IPS-NIHi7 (cell line): ENCODE results near the gene ZNF628.
A peak's percentile ranks its signal among the peaks of the same experiment; 100 is the strongest.
"Not testable (repeated sequence)": the region's sequence is repeated elsewhere in the genome, so short reads cannot be mapped to it uniquely, and the experiment has no call there.

ENCODE experiments used
- DNase-seq: peaks from one replicate; pipeline ENCODE4 v3.0.0; 2012; ENCODE audit warnings: mixed read lengths; ENCODE audit errors: extremely low spot score

Gene ZNF628

DNA sequence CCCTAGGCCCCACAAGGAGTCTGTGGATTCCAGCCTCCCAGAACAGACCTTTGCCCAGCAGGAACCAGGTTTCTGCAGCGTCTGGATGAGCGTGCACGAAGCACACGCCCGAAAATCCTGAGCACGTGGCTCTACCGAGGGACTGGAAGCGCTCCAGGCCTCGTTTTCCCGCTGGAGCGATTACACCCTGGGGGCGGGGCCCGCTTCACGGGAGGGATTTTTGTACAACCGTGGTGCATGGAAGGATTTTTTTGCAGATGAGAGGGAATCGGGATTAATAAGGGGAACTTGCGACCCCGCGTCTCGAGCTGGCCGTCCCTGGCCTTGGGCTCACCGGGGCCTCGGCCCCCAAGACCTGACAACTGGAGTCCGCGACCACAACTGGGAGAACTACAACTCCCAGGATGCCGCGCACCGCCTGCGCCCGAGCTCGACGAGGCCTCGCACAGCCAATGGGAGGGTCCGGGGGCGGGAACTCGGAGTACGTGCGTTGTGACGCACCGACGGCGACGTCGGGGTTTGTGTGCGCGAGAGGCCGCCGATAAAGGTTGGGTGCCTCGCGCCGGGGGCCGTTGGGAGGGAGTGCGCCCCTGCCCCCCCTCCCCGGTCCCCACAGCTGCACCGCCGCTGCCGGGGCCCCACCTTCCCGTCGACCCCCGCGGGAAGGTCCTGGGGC is at the start of gene ZNF628:
Gene ZNF628, plus strand, starts transcription at position 518 of the 676 bp plus-strand sequence. CDS start 3,294 bp downstream, outside the sequence.
- peak; percentile 95 for DNase-seq

DNA sequence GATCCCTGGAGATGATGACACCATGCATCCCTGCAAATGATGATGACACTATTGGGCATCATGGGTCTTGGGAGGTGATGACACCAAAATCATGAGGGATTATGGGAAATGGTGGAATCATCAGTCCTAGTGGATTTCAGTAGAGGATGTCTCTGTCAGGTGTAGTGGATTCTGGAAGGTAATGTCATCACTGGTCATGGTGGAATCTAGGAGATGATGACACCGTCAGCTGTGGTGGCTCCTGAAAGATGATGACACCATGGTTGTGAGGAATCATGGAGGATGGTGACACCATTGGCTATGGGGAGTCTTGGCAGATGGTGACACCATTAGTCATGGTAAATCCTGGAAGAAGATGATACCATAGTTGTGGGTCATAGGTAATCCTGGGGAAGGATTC is 45.2 kb upstream of the ZNF628 start:
- no peak for DNase-seq

DNA sequence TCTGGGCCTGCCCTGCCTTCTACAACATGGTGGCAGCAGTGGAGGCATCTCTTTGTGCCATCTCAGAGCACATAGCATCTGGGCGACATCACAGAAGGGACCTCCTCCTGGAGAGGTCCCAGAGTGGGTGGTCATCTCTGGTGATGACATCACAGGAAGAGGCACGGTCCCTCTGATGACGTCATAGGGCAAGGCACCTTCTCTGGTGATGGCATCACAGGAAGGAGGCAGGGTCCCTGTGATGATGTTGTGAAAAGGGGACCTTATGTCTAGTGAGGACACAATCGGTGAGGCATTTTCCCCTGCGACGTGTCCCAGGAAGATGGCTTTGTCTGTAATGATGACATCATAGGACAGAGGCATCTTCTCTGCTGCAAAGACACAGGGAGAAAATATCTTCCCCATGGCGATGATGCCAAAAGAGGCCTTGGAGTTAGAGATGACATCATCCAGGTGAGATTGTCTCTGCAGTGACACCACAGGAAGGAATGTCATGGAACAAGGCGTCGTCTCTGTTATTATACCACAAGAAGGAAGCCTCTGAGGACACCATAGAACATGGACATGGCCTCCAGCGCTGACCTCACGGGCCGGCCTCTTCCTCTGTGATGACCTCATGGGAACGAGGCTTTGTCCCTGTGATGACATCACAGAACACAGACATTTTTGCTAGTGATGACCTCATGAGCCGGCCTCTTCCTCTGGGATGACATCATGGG is 44.0 kb upstream of the ZNF628 start:
- no peak for DNase-seq

DNA sequence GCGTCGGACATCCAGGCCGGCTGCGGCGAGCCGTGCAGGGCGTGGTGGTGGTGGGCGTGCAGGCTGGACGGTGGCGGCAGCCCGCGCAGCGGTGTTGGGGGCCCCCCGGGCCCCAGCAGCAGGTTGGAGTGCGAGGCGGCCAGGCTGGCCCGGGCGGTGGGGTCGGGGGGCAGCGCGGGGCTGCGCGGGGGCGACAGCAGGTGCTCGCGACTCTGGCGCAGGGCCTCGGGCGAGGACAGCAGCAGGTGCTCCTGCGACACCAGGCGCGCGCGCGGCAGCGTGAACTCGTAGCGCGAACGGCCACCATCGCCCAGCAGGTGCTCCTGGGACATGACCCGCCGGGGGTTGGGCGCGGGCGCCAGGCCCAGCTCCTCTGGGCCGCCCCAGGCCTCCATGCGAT is 43.1 kb upstream of the ZNF628 start:
- DNase-seq: no peak

DNA sequence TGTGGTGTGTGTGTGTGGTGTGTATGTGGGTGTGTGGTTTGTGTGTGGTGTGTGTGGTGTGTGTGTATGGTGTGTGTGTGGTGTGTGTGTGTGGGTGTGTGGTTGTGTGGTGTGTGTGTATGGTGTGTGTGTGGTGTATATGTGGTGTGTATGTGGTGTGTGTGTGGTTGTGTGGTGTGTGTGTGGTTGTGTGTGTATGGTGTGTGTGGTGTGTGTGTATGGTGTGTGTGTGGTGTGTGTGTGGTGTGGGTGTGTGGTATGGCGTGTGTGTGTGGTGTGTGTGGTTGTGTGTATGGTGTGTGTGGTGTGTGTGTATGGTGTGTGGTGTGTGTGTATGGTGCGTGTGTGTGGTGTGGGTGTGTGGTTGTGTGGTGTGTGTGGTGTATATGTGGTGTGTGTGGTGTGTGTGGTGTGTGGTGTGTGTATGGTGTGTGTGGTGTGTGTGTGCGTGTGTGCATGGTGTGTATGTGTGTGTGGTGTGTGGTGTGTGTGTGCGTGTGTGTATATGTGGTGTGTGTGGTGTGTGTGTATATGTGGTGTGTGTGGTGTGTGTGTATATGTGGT is 42.0 kb upstream of the ZNF628 start:
- DNase-seq: no peak

DNA sequence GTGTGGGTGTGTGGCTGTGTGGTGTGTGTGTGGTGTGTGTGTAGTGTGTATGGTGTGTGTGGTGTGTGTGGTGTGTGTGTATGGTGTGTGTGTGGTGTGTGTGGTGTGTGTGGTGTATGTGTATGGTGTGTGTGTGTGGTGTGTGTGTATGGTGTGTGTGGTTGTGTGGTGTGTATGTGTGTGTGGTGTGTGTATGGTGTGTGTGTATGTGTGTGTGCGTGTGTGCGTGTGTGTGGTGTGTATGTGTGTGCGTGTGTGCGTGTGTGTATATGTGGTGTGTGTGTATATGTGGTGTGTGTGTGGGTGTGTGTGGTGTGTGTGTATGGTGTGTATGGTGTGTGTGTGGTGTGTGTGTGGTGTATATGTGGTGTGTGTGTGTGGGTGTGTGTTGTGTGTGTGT is 41.4 kb upstream of the ZNF628 start:
- no peak for DNase-seq

DNA sequence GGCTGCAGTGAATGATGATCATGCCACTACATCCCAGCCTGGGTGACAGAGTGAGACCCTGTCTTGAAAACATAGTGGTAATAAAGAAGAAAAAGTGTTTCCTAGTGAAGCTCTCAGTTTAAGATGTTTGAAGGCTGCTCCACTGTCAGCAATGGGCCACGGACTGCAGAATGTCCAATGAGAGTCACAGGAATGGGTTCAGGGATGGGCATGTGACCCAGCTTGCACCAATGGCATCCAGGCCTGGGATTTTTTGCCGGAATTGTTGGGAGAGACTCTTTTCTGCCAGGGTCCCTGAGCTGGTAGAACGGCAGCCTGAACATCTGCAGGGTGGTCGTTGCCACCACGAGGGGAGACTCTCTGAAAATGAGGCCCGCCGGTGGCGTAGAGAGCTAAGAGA is 39.6 kb upstream of the ZNF628 start:
- no peak for DNase-seq

DNA sequence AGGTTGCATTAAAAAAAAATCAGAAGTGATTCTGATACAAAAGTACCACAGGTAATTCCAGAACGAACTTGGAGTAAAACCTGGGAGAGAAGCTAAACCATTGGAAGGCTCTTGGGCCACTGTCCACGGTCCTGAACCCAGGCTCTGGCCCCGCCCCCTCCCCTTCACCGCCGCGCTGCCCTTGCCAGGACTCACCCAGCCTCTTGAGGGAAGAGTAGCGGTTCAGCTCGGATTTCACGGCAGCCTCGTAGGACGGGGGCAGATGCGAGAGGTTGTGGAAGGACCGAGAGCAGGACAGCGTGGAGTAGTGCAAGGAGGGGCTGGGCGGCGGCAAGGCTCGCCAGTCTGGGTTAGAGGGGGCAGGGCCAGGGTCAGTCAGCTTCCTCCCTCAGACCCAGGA is 39.0 kb upstream of the ZNF628 start:
- DNase-seq: peak; percentile 92

DNA sequence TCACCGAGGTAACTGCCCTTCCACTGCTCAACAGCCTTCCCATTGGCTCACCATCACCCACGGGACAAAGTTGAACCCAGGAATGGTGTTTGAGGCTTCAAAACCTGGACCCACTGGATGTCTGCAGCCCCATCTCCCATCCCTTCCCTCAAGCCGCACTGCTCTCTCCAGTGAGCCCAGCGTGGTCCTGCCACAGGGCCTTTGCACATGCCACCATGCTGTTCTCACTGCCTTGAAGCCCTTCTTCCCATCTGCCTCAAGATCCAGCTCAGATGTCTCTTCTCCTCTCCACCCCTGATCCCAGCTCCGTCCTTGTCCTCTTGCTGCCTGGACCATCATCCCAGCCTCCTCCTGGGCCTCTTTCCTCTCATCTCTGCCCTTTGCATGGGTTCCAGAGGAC is 37.4 kb upstream of the ZNF628 start:
- DNase-seq: no peak

DNA sequence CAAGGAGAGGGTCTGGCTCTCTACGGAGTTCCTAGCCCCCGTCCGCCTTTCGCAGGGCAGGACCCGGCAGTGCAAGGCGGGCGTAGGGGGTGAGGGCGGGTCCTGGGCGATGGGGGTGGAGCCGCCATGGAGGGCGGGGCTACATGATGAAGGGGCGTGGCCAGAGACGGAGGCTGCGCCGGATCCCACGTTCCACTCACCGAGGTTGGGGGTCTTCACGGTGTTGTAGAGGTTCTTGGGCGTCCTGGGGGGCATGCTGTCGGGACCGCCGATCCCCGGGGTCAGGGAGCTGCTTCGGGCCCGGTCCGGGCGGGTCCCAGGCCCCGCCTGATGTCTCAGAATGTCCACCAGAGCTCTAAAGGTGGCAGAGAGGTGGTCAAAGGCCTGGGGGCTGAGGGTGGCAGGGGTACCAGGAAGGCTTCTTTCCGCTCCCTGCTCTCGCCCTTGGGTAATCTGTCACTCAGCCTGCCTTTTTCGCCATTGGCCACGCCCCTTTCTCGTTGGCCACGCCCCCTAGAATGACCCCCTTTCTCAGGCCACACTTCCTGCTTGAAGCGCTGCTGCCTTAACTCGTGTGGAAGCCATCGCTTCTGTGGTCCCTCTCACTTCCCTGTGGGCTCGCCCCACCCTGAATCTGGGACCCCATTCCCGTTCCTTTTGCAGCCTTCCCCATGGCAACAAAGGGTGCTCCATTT is 35.9 kb upstream of the ZNF628 start:
- peak; percentile 83 for DNase-seq

DNA sequence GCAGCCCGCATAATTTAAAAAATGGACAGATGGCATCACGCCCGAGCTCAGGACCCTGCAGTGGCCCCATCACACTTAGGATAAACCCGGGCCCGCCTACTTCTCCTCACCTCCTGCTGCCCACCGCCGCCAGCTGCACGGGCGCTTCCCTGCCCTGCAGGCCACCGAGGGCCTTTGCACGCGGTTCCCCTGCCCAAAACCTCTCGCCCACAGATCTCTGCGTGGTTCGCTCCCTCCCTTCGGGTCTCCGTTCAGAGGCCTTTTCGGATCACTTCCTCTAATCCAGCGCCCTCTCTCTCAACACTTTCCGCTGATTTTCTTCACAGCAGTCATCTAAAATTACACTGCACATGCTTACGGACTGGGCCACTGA is 35.1 kb upstream of the ZNF628 start:
- DNase-seq: no peak

DNA sequence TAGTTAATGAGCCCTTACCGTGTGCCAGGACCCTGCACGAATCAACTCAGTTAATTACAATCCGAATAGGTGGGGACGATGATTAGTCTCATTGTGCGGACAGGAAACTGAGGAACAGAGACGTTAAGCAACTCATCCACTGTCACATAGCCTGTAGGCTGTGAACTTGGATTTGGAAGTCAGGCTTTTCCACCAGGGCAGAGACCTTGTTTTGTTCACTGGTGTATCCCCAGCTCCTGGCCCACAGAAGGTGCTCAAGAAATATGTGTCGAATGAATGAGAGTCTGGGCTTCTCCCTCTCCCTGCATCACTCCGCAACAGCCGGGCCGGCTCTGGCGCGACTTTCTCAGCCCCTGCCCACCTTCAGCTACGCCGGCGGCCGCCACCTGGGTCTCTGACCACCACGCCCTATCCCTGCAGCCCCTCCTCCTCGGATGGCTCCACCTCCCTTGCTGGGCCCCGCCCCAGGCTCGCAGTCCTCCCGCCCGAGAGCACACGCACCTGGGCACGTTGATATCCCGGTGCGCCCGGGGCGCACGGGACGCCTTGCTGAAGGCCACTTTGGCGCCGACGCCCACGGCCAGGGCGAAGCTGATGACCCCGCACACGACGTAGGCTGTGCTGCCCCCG is 34.6 kb upstream of the ZNF628 start:
- DNase-seq: peak; percentile 84

DNA sequence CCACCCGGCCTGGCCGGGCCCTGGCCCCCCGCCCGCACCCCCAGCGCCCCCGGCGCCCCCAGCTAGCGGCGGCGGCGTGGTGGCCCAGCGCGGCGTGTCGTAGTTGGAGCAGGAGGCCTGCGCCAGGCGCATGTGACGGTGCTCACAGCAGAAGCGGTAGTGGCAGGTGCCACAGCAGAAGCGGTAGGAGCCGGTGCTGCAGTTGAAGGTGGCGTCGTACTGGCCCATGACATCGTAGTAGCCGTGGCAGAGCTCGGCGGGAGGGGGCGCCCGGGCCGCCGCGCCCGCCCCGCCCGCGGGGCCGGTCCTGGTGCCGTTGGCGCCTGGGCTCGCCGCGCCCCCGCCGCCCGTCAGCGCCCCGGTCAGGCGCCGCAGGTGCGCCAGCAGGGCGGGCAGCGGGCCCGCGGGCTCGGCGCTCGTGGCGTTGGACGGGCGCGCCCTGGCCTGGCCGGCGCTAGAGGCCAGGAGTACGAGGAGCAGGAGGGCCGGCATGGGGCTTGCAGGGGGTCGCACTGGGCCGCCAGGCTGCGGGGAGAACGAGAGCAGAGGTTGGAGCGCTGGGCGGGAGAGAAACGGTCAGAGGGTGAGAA is 34.0 kb upstream of the ZNF628 start:
- no peak for DNase-seq

DNA sequence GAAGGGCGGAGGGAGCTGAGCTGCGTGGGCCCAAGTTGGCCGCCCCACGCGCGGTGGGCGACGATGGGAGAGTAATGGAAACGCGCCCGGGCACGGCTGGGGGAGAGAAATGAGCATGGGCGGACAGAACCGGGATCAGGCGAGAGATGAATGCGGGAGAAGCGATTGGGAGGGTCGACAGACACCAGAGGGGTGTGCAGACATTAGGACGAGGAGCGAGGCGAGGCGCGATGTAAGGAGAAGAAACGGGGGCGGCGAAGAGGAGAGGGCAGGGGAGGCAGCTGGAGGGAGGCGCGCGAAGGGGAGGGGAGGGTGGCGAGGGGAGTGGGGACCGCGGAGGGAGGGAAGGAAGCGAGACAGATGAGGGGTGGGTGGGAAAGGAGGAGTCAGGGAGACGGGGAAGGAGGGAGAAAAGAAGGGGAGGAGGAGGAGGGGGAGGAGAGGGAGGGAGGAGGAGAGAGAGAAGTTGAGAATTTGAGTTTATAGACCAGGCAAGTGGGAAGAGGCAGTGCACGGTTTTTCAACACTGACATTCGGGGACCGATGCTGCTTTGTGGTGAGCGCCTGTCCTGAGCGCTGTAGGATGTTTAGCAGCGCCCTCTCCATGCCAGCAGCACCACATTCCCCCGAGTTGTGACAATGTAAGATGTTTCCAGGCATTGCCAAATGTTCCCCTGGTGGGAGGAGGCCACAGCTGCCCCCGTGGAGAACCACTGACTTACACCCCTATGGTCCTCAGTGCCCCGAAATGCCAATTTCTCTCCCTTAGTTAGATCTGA is 33.2 kb upstream of the ZNF628 start, which contains the start of gene SHISA7:
Gene SHISA7, minus strand, starts transcription at position 256 of the 779 bp plus-strand sequence. CDS start 437 bp downstream, outside the sequence.
- no peak for DNase-seq

DNA sequence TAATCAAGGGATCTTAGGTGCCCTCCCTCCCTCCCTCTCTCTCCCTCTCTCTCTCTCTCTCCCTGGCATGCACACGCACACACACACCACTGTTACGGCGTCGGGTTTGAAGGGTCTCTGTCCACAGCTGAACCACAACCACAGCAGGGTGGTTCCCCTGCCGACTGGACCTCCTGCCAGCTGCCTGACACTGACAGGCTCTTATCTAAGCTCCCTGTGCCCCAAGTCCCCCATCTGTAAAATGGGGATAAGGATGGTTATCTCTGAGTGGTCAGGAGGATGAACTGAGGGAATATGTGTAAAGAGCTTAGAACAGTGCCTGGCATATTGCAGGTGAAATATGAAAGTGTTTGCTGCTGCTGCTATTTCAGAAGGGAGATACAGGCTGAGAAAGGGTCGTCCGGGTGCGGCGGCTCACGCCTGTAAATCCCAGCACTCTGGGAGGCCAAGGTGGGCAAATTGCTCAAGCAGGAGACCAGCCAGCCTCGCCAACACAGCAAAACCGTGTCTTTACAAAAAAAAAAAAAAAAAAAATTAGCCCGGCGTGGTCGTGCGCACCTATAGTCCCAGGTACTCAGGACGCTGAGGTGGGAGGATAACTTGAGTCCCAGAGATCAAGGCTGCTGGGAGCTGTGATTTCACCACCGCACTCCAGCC is 32.5 kb upstream of the ZNF628 start:
- DNase-seq: no peak

DNA sequence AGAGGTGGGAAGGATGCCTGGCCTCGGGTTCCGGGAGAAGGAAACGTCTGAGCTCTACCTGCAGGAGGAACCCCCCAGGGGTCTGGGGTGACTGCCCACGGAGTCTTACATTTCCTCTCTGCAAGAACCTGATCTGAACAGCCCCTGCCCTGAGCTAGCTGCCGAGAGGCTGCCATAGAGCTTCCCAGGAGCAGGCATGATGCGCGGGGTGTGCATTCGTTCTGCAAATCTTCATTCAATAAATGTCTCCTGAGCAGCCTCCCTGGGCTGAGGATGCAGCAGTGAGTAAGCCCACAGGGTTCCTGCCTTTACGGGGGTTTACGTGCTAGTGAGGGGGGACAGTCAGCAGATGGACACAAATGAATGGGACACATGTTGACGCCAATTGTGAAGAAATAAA is 31.8 kb upstream of the ZNF628 start:
- no peak for DNase-seq

DNA sequence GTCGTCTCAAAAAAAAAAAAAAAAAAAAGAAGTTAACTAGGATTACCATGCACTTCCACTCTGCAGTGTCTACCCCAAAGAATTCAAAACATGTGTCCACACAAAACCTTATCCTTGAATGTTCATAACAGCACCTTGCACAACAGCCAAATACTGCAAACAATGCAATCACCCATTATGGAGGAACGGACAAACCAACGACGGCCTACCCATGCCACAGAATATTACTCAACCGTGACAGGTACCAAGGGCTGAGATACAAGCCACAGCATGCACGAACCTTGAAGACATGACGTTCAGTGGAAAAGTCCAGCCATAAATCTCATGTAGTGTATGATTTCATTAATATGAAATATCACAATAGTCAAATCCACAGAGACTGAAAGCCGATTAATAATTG is 30.4 kb upstream of the ZNF628 start:
- no peak for DNase-seq

DNA sequence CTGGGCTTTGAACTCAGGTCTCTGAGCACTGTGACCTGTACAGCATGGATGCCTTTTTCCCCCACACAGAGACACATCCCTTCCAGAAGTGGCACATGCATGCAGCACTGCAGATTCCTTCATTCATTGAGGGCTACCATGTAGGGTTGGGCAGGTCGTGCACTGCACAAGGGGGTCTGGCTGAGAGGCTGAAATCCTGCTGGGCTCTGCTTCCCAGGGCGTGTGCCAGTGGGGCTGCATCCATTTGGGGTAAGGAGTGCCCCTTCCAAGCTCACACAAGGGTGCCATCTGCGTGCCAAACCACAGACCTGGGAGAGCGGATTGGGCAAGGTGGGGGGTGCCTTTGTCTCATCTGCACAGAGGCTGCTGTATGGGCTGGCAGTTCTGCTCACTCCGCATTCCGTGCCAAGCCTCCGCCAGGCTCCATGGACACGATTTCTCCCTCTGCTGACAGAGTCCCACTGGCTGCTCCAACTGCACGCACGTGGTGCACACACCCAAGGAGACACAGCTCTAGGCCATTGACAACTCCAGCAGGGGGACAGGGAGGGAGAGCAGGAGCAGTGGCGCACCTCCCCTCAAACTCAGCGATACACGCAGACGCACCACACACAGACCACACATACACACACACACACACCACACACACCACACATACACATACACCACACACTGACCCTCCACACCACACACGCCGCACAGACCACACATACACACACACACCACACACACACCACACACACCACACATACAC is 28.8 kb upstream of the ZNF628 start:
- no peak for DNase-seq

DNA sequence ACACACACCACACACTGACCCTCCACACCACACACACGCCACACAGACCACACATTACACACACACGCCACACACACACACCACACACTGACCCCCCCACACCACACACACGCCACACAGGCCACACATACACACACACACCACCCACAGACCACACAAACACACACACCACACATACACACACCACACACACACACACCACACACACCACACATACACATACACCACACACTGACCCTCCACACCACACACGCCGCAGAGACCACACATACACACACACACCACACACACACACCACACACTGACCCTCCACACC is 28.3 kb upstream of the ZNF628 start:
- not testable (repeated sequence) for DNase-seq

DNA sequence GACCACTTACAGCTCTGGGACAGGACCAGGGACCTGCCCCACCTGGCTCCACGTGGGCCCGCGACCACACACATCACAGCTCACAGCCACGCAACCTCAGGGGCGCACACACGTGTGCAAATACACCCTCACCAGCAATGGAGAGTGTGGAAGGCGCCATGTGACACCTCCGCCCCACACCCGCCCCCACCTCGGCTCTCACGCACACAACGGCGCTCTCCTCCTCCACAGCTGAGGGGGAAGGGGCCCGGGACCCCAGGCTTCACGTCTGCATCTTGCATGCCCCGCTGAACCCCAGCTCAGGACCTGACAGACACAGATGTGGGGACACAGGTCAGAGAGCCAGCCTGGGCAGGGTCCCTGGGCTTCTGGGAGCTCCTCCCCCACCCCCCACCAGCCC is 26.9 kb upstream of the ZNF628 start:
- DNase-seq: no peak
